Pulmonary artery endothelial cell (primary cell): ENCODE results near the gene NTMT1. TPM values are rescaled to one million over a fixed set of nuclear protein-coding genes. Genes with fewer than 3 reads are reported as not detected.
"Not testable (repeated sequence)": the region's sequence is repeated elsewhere in the genome, so short reads cannot be mapped to it uniquely, and the experiment has no call there.

Source experiments
- DNase-seq: peaks from one replicate; pipeline ENCODE4 v3.0.0-alpha.2; 2011; ENCODE audit warnings: low read depth, low spot score
- total RNA-seq: library from RNA; depleted of rRNA; stranded (reverse); fragments of >200 nt; gene quantifications from 2 replicates; pipeline ENCODE4 v1.2.3, GENCODE V29; 2014

The NTMT1 gene, protein sequence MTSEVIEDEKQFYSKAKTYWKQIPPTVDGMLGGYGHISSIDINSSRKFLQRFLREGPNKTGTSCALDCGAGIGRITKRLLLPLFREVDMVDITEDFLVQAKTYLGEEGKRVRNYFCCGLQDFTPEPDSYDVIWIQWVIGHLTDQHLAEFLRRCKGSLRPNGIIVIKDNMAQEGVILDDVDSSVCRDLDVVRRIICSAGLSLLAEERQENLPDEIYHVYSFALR
- 44.4 and 44.7 TPM in 2 replicates for total RNA-seq

DNA sequence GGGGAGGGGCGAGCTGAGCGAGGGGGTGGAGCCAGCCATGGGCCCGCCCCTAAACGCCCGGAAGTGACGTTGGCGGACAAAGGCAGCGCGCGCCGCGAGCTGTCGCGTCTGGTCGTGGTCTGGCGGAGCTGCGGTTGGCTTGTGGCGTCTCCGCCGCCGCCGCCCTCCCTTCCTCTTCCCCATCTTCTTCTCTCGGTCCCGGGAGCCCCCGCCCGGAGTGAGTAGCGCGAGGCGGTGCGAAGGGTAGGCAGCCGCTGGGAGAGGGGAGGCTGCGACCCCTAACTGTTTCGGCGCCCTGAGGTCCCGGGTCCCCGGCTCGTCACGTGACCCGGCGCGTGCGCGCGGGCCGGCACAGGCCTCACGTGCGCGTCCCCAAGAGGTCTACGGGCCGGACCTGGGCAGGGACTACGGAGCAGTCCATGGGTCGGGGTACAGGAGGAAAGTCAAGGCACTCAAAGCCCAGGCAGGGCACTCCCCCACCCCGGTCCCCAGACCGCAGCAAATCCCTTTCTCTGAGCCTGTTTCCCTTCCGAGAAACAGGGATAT lies at the start of gene NTMT1:
NTMT1 (plus strand) TSS at position 85 of the 546 bp plus-strand sequence. CDS start 6,541 bp downstream, outside the sequence.
- no peak for DNase-seq

DNA sequence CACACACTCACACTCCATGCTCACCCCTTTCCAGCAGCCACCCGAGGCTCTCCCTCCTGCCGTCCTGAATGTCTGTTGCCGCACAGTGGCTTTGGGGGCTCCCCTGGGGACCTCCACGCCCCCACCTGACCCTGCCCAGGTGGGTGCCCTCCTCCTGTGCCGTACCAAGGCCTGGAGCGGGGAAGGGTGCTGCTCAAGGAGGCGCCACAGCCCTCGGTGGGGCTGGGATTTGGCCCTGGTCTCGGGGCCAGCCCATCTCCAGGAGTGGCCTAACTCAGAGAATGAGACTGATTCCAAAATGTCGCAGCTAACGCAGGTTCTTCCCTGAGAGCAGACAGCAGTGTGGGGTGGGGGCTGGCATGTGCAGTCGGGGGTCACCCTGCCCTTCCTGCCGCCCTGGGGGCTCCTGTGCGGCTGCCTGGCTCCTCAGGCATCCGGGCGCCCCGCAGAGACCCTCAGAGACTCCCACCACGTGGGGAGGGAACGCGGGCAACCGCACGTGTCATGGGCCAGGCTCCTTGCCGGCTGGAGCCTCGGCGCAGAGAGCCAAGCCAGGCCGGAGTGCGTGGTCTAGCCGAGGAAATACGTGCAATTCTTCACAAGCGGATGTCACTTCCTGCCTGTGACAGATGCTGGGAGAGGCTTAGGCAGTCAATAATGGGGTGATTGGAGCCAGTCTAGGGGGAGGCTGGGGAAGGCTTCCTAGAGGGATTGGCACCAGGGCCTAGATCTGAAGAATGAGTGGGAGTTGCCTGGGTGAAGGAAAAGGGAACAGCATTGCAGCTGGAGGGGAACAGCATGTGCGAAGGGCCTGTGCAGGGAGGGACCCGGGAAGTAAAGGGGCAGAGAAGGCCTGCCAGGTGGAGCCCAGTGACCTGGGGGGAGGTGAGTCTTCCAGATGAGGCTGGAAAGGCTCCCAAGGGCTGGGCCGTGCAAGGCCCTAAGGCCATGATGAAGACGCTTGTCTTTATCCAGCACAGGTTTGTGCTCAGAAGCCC lies 49.1 kb upstream of the NTMT1 start:
- DNase-seq = peak; percentile 85

DNA sequence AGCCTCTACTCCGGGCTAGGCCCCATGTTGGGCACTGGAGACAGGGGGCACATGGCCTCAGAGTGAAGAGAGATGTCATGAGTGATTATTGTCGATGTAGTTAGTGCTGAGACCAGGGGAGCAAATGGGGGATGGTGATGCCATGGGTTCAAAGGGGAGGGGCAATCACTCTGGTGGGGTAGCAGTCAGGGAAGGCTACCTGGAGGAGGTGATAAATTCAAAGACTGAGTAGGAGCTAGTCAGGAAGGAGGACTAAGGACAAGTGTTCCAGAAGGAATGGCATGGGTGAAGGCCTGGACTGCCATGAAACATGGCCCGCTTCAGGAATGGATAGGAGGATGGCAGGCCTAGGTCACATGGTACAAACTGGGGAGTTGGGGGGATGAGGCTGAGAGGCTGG lies 46.7 kb upstream of the NTMT1 start:
- DNase-seq = no peak

DNA sequence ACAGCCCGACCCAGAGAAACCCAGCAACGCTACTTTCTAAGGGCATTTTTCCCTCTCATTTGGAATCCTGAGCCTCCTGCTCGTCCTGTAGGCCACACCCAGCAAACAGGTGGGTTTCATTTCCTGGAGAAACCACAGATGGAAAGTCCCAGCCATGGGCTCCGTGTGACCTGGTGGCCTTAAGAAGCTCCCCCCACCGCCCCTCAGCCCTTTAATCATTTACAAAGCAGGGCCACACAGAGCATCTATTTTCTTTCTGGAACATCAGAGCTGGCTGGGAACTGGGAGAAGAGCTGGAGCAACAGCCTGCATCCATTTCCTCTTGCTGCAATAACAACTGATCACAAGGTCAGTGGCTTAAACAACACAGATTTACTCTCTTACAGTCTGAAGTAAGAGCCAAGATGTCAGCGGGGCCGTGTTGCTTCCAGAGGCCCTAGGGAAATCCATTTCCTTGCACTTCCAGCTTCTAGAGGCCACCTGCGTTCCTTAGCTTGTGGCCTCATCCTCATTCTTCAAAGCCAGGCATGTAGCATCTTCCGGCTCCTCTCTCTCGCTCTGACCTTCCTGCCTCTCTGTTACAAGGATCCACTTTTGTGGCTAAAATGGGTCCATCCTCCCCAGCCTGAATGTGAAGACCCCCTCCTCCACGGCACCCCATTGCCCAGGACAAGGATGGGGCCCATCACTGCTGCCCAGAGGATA lies 45.6 kb upstream of the NTMT1 start:
- DNase-seq = no peak

DNA sequence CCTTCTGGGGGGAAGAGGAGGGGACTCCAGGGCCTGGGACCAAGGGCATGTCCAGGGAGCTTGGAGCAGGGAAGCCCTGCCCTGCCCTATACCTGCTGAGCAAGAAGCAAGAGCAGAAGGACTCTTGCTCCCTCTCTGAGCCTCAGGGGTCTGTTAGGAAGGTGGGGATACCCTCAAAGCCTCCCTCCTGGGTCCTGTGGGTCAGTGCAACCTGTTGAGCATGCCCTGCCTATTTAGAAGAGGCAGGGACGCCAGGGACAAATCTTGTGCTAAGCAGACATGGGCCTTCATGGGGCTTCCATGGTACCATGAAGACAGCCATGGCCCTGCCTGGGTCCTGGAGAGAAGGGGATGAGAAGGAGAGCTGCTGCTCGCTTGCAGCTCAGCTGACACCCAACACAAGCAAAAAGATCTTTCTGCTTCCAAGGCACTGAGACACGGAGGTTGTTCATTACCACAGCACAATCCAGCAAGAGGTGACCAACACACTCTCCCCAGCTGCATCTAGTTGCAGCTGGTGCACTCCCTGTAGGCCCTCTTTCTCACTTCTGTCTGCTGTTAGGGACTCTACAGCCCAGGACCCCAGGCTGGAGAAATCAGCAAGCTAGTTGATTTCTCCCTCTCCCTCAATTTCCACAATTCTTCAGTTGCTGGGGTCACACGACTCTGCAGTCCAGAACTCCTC lies 44.3 kb upstream of the NTMT1 start:
- DNase-seq = no peak

DNA sequence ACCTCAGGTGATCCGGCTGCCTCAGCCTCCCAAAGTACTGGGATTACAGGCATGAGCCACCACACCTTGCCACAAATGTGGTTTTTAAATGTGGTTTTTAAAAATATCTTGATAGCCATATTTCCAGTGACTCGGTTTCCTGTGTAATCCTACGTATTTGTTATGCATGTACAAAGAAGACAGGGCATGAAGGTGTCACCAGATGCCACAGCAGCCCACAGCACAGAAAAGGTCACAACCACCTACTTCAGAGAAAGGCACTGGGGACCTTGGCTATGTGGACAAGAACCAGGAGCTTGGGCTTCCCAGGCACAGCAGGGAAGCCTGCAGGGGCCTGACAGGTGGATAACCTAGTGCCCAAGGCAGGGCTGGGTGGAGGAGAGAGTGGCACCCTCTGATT lies 43.1 kb upstream of the NTMT1 start:
- DNase-seq = no peak

DNA sequence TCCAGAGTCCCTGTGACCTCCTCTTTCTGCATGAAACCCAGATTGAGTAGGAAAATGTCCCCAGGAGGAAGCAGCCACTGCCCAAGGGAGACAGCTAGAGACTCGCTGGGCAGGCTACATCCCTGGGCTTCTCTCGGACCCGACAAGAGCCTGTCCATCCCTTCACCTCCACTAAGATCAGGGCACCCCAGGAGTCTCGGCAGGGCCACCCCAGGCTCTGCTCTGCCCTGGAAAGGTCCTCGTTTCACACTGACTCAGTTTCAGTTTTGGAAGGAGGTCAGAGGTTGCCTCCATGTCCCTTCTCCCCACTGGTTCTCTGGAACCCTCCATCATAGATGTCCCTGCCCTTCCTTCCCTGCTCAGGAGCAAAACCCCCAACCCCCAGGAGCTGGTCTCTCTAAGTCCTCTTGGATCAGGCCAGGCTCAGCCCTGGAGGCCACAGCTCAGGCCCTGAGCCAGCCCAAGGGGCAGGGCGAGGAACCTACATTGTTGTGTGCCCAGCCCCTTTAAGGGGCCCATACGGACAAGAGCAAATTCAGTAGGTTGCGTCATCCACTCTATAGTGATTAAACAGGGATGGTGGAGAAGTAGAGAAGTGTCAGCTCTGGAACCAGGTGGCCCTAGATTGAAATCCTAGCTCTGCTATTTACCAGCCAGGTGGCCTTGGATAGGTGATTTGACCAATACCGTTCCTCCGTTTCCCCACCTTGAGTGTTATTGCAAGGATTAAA lies 42.5 kb upstream of the NTMT1 start:
- no peak for DNase-seq

DNA sequence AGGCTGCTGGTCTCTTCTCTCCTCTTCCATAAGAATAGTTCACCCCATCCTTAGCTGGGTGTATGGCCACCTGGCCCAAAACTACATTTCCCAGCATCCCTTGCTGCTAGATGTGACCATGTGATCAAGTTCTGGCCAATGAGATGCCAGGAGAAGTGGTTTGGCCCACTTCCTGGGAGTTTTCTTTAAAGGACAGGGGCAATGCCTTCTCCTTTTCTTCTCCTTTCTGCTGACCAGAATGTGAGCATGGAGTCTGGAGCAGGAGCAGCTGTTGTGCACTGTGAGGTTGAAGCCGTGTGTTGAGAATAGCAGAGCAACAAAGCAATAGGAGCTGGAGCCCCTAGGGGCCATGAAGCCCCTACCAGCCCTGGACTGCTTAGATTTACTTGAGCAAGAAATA lies 41.8 kb upstream of the NTMT1 start:
- no peak for DNase-seq

DNA sequence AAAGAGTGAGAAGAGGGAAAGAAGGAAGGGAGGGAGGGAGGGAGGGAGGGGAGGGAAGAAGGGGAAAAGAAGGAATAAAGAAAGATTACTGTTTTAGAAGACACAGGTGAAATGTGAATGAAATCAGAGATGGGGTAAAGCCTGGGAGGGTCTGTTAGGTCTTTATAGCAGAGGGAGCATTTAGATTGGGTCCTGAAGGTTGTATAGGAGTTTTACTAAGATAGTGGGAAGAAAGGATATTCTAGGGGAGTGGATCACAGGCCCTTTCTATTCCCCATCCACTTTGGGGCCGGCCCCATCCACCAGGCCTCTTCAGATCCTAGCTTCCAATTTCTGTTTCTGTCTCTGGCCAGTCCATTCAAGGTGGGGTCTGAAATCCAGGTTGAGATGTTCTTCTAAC lies 40.6 kb upstream of the NTMT1 start:
- no peak for DNase-seq

DNA sequence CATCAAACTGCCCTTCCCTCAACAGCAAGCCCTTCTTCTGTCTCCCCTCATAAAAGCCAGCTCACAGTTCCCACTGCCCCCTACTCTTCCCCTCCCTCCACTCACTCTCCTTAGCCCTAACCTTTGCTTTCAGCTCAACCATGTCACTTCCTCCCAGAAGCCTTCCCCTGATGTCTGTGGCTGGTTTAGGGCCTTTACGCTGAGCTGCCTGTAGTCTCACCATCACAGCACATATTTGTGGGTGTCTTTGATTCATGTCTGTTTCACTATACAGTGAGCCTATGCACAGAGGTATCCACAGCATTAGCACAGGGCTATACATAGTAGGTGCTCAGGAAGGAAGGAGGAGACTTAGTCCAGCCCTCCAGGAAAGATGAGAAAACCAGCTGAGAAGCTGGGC lies 39.7 kb upstream of the NTMT1 start:
- DNase-seq = no peak

DNA sequence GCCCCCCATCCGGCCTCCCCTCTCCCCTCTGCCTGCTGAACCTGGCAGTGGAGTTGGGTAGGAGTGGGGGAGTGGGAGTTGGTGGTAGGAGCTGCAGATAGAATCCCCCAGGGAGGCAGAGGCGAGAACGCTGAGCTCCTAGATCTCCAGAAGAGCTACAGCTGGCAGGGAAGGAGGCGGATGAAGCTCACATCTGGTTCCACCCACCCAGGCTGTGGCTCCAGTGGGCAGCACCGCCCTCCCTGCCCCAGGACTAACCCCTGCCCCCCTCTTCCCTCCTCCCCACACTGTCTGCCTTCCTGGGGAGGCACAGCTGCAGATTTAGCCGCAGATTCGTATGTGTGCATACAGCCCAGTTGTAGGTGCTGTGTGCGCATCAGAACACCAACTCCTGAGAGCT lies 39.3 kb upstream of the NTMT1 start:
- DNase-seq = no peak

DNA sequence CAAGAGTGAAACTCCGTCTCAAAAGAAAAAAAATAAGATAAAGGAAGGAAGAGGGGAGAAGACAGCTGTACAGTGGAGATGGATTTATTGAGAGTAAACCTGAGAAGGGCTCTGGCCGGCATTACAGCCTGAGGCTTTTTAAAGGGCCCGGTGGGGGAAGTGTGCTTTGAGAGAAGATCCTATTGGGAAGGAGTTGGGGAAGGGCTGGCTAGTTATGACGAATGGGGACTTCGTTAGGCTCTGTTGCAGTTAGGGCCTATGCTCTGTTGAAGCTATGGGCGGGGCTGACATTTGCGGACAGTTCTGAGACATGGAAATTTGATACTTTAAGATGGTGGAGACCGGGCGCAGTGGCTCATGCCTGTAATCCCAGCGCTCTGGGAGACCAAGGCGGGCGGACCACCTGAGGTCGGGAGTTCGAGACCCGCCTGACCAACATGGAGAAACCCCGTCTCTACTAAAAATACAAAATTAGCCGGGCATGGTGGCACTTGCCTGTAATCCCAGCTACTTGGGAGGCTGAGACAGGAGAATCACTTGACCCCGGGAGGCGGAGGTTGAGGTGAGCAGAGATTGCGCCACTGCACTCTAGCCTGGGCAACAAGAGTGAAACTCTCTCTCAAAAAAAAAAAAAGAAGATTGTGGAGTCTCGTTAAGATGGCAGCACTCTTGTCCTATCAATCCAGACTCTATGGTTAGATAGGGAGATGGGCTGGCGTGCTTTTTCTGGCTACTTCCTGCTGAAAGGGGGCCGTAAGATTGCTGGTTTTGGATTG lies 38.3 kb upstream of the NTMT1 start:
- no peak for DNase-seq

DNA sequence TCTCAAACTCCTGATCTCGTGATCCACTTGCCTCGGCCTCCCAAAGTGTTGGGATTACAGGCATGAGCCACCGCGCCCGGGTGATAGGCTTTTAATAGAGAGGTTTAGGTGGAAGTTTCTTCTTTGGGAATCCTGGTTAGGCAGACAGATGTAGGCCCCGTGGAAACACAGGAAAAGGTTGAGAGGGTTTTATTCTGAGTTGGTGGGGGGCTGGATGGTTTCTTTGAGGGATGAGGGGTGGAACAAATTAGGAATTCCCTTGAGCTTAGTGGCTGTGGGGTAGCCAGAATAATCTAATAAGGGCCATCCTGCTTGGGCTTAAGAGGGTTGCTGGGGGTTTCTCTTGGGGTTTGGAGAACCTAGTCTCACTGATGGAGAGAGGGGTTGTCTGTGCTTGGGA lies 35.5 kb upstream of the NTMT1 start:
- no peak for DNase-seq

DNA sequence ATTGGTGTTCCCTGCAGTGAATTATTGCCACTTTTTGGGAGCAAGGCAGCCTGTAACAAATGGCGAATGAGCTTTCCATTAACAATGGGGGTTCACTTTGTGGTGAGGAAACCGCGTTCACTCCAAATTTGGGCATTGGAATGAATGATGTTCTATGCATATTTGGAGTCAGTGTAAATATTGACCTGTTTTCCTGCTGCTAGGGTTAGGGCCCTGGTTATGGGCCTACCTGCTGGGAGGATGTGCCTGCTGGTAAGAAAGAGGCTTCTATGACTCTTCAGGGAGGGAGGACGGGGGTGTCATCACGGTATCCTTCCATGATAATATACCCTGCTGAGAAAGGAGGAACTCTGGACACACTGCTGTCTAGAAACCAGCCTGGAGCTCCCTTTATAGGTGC lies 34.0 kb upstream of the NTMT1 start:
- DNase-seq = no peak

DNA sequence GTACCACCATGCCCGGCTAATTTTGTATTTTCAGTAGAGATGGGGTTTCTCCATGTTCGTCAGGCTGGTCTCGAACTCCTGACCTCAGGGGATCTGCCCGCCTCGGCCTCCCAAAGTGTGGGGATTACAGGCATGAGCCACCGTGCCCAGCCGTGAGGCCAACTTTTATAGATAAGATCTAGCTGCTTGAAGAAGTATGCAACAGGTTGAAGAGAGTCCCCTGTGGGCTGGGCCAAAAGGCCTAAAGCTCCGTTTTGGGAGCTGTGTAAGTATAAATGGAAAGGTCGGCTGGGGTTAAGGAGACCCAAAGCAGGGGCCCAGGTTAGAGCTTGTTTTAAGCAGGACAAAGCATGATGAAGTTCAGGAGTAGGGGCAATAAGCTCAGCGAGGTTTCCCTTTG lies 33.2 kb upstream of the NTMT1 start:
- not testable (repeated sequence) for DNase-seq

DNA sequence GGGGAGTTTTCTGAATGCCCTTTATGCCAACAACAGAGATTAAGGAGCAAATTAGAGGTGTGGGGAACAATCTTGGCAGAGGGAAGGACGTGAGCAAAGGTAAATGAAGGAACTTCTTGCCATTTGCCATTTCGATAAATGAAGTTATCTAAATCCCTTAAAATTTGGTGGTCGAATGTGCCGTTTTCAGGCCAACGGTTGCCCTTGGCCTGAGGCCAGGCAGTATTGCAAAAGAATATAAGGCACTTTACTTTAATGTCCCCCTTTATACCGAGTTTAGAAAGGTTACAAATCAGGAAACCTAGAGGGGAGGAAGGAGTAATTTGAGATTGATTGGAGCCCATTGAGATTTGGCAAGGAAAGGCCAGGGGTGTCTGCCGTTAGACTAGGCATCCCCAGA lies 31.3 kb upstream of the NTMT1 start:
- DNase-seq = no peak

DNA sequence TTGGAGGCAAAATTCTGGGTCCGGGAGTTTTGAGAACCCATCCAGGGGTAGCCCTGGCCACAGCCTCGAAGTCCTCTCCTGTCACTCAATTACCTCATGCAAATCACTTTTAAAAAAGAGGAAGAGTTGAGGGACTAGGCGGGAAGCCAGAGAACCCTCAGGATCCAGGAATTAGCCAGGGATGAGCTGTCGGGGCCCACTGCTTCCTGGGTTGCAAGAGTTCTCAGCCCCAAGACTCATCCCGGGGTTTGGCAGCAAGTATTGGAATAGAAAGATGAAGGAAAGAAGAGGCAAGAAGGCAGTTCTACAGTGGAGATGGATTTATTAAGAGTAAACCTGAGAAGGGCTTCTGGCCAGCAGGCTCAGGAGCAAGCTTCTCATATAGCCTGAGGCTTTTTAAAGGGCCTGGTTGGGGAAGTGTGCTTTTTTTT lies 30.6 kb upstream of the NTMT1 start:
- DNase-seq = no peak

DNA sequence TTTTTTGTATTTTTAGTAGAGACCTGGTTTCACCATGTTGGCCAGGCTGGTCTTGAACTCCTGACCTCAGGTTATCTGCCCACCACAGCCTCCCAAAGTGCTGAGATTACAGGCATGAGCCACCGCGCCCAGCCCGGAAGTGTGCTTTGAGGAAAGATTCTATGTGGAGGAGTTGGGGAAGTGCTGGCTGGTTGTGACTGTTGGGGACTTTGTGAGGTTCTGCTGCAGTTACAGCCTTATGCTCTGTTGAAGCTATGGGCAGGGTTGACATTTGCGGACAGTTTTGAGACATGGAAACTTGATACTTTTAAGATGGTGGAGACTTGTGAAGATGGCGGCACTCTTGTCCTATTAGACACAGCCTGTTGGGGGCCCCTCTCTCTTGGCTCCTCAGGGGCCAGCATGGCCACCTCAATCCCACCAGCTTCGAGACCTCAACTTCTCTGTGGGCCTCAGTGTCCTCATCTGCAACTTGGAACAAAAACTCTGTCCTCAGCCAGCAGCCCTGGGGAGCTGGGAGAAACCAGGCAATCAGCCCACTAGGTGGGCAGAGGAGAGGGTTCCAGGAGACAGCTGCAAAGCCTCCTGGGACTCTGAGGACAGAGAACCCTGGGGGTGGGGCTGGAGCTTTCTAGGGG lies 29.9 kb upstream of the NTMT1 start:
- DNase-seq = no peak
